Measurements from ENCODE around the gene LRP4. TPM values are rescaled to one million over a fixed set of nuclear protein-coding genes. Genes with fewer than 3 reads are reported as not detected.

The LRP4 gene, protein sequence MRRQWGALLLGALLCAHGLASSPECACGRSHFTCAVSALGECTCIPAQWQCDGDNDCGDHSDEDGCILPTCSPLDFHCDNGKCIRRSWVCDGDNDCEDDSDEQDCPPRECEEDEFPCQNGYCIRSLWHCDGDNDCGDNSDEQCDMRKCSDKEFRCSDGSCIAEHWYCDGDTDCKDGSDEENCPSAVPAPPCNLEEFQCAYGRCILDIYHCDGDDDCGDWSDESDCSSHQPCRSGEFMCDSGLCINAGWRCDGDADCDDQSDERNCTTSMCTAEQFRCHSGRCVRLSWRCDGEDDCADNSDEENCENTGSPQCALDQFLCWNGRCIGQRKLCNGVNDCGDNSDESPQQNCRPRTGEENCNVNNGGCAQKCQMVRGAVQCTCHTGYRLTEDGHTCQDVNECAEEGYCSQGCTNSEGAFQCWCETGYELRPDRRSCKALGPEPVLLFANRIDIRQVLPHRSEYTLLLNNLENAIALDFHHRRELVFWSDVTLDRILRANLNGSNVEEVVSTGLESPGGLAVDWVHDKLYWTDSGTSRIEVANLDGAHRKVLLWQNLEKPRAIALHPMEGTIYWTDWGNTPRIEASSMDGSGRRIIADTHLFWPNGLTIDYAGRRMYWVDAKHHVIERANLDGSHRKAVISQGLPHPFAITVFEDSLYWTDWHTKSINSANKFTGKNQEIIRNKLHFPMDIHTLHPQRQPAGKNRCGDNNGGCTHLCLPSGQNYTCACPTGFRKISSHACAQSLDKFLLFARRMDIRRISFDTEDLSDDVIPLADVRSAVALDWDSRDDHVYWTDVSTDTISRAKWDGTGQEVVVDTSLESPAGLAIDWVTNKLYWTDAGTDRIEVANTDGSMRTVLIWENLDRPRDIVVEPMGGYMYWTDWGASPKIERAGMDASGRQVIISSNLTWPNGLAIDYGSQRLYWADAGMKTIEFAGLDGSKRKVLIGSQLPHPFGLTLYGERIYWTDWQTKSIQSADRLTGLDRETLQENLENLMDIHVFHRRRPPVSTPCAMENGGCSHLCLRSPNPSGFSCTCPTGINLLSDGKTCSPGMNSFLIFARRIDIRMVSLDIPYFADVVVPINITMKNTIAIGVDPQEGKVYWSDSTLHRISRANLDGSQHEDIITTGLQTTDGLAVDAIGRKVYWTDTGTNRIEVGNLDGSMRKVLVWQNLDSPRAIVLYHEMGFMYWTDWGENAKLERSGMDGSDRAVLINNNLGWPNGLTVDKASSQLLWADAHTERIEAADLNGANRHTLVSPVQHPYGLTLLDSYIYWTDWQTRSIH (N-terminal part only)
- total RNA-seq (2021) = 11.3 and 11.6 TPM in 2 replicates
- long read RNA-seq, partial matches to known transcripts = 2 of 3 reads
- long read RNA-seq, other reads (novel, unspliced or antisense) = 1 of 3 reads

DNA sequence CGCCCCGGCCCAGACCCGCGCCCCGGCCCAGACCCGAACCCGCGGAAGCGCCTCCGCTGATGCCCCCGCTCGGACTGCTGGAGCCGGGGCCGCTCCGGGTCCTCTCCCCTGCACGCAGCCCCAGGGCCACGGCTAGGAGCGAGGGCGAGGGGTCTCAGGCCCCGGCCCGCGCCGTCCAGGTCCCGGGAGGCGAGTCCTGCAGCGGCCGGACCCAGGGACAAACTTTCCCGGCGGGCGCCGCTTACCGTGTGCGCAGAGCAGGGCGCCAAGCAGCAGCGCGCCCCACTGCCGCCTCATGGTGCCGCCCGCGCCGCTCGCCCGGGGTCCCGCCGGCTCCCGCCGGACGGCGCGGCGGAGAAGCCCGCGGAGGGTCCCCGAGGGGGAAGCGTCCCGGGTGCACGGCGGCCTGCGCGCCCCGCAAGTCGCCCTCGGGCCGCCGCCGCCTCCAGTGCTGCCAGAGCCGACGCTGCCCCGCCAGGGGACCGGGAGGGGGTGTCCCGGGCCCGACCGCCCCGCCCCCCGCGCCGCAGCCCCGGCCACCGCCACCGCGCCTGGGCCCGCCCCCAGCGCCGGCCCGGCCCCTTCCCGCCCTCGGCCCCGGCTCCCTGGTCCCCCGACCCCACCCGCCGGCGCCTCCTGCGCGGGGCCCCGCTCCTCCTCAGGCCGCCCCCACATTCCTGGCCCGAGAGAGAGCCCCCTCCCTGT, at the start of gene LRP4:
Gene LRP4 (minus strand): TSS at position 468 of the 705 bp plus-strand sequence. CDS start 171 bp downstream, at position 297.
- Histone ChIP-seq H3K18ac (ENCODE audit: insufficient read length, low read depth, low read length) (no peak within 1 kb of the TSS), H3K27me3 (ENCODE audit: insufficient read depth, low read length) (no peaks in the 10 kb centered on the region; the same call in 1 of the 2 replicates), H3K4ac (ENCODE audit: low read depth, low read length) (no peak within 1 kb of the TSS), H2AK5ac (ENCODE audit: insufficient read length, low read length) (no peak within 1 kb of the TSS), H2BK15ac (ENCODE audit: low read depth, low read length) (no peak within 1 kb of the TSS), H3K79me1 (ENCODE audit: insufficient read depth, low read depth, low read length, poor library complexity, severe bottlenecking) (no peaks in the 10 kb centered on the region), H3K79me2 (ENCODE audit: insufficient read depth, low read length) (peaks cover 3% of the 10 kb centered on the region; the same call in 1 of the 2 replicates), H4K20me1 (ENCODE audit: control insufficient read depth, insufficient read depth, insufficient read length) (no peaks in the 10 kb centered on the region), H2BK20ac (ENCODE audit: low read depth, low read length, poor library complexity, severe bottlenecking) (no peak within 1 kb of the TSS), H3K56ac (ENCODE audit: insufficient read length, low read depth, low read length) (no peak within 1 kb of the TSS), H3K4me2 (ENCODE audit: insufficient read depth, insufficient read length, low read length) (peak within 1 kb of the TSS; percentile 91), H2AFZ (ENCODE audit: low read length) (no peak within 1 kb of the TSS), H4K91ac (ENCODE audit: insufficient read length, low read depth, low read length) (no peak within 1 kb of the TSS), H3K9ac (ENCODE audit: extremely low read depth, insufficient read length, low read length) (peak within 1 kb of the TSS; percentile 35), H3K23me2 (ENCODE audit: insufficient read length, low read depth, low read length, poor library complexity, severe bottlenecking) (peaks cover 19% of the 10 kb centered on the region), H3K23ac (ENCODE audit: insufficient read length, low read depth, low read length) (no peak within 1 kb of the TSS), H3K9me3 (ENCODE audit: control insufficient read depth, low read depth, low read length) (no peaks in the 10 kb centered on the region), H2BK120ac (ENCODE audit: low read depth, low read length, poor library complexity, severe bottlenecking) (no peak within 1 kb of the TSS), H3K27ac (ENCODE audit: insufficient read length, low read depth, low read length) (no peak within 1 kb of the TSS), H2BK5ac (ENCODE audit: insufficient read length, low read length) (no peak within 1 kb of the TSS), H4K5ac (ENCODE audit: insufficient read length, low read depth, low read length) (no peak within 1 kb of the TSS), H2BK12ac (ENCODE audit: insufficient read length, low read depth, low read length) (no peak within 1 kb of the TSS), H3K14ac (ENCODE audit: insufficient read depth, low read length) (no peak within 1 kb of the TSS; the same call in 1 of the 2 replicates), H3K4me1 (ENCODE audit: insufficient read depth, low read length) (peaks cover 8% of the 10 kb centered on the region; the same call in 1 of the 2 replicates), H3T11ph (ENCODE audit: low read length) (no peak within 1 kb of the TSS), H4K8ac (replicated peaks; ENCODE audit: insufficient read length, low read depth, low read length) (no peak within 1 kb of the TSS)
- WGBS (ENCODE audit: extremely low coverage, insufficient read length, low lambda C conversion rate) = no CpG with 5 or more reads among the region's 97 CpGs
- DNase-seq = peak; percentile 65
- H3K27ac Mint-ChIP-seq = peak within 1 kb of the TSS; percentile 54 to 84 (median 73); a peak in 4 of 7 replicates
- H3K9me3 Mint-ChIP-seq = no peaks in the 10 kb centered on the region; a peak in 1 of 5 replicates
- H3K4me3 Mint-ChIP-seq = peak within 1 kb of the TSS; percentile 79 to 97
- peaks cover 2 to 4% (median 4%) of the 10 kb centered on the region in 3 experiments; a peak in 4 of 7 replicates for H3K36me3 Mint-ChIP-seq (ENCODE audit: insufficient read depth in 1 of 3, low read depth in 3 of 3)
- peaks cover 42% of the 10 kb centered on the region for H3K27me3 Mint-ChIP-seq (ENCODE audit: low read depth)
- H3K4me1 Mint-ChIP-seq = peaks cover 51 to 54% of the 10 kb centered on the region in 2 experiments
- TF ChIP-seq, protein P1, sequence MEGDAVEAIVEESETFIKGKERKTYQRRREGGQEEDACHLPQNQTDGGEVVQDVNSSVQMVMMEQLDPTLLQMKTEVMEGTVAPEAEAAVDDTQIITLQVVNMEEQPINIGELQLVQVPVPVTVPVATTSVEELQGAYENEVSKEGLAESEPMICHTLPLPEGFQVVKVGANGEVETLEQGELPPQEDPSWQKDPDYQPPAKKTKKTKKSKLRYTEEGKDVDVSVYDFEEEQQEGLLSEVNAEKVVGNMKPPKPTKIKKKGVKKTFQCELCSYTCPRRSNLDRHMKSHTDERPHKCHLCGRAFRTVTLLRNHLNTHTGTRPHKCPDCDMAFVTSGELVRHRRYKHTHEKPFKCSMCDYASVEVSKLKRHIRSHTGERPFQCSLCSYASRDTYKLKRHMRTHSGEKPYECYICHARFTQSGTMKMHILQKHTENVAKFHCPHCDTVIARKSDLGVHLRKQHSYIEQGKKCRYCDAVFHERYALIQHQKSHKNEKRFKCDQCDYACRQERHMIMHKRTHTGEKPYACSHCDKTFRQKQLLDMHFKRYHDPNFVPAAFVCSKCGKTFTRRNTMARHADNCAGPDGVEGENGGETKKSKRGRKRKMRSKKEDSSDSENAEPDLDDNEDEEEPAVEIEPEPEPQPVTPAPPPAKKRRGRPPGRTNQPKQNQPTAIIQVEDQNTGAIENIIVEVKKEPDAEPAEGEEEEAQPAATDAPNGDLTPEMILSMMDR (conservative IDR thresholded peaks at IDR 0.05) = no peak
